ENCODE data around the gene ZNF530.
A peak's percentile ranks its signal among the peaks of the same experiment; 100 is the strongest.

Gene ZNF530

DNA sequence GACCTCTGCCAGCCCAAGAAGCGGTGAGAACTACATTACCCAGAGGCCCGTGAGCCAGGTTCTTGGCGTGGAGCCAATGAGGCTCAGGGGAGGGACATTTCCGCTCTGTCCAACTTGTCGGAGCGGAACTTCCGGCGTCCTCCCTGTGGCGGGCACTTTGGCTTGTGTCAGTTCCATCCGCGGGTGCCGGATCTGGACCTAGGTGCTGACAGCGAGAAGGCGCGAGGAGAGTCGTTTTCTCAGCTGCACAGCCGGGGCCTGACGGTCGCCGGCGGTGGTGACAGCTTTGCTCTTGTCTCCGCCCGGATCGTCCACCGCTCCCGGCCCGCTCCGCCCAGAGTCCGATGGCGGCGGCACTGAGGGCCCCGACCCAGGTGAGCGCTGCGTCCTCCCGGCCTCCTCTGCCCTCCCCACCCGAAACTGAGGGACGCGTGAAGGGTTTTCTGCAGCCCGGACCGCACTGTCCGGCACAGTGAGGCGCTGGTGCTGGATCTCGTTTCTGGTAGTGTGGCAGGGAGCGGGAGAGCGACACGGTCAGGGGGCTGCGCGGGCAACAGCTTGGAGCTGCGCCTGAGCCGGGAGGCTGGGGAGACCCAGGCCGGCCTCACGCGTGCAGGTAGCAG lies at the start of gene ZNF530:
Gene ZNF530 (plus strand): TSS at position 125 of the 623 bp plus-strand sequence. CDS start 4,461 bp downstream, outside the sequence.
- DNase-seq = peak; percentile 90

DNA sequence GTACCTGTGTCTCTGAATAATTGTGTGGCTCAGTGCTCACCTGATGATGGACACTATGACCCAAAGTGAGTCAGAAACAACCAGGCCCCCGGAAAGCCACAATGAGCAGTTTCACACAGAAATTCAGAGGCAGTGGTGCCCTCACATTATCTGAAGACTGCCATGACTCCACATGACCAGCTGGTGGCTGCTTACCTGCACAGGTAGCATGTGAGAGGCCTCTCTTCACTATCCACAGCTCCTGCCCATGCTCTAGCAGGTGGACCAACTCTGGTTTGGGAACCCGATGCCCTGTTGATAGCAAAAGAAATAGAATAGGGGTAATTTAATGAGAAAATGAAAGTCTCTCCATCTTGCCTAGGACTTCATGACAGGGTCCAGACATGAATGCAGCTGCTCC lies 47.3 kb upstream of the ZNF530 start:
- no peak for DNase-seq

DNA sequence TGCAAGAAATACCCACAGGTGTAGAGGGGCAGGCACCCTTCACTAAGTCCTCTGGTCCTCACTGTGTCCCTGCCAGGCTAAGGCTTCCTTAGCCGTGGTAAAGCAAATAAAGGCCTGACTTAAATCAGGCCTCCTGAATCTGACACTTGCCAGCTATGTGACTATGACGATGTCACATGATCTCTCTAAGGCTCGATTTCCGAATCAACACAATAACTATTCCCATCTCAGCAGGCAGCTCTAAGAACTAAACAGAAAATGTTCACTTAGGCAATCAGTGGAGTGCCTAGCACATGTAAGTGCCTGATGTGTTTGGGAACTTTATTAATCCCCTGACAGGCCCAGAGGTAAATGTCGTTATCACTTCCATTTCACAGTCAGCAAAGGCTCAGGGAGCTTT lies 42.0 kb upstream of the ZNF530 start:
- no peak for DNase-seq

DNA sequence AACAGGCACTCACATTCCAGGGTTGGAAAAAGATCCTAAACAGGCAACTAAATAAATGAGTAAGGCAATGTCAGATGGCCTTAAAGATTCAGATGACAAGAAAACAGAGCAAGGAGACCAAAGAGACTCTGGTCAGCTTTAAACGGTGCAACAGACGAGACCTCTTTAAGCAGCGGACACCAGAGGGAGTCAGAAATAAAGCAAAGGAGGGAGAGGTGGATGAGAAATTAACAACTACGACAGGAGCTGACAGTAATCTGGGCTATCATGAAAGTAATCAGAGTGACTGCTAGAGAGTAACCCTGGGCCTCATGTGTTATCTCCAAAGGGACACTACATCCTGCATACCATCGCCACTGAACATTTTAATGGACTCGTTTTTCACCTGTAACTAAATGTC lies 41.2 kb upstream of the ZNF530 start:
- DNase-seq = no peak

DNA sequence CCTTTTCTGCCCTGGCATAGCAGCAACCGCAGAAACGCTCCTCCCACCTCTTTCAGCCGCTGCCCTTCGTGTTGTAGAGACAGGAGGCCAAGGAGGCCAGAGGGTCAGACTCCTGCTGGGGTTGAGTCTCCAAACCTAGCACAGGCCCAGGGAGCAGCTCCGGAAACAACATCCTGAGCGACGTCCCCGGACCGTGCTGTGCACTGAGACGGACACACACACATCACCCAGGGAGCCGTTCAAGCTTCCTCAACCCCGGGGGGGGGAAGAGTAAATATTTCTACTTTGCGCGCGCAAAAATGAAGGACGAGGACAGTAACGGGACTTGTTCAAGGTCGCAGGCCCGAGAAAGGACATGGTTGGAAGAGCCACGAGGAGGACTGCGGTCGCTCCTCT lies 40.7 kb upstream of the ZNF530 start:
- DNase-seq = peak; percentile 3

DNA sequence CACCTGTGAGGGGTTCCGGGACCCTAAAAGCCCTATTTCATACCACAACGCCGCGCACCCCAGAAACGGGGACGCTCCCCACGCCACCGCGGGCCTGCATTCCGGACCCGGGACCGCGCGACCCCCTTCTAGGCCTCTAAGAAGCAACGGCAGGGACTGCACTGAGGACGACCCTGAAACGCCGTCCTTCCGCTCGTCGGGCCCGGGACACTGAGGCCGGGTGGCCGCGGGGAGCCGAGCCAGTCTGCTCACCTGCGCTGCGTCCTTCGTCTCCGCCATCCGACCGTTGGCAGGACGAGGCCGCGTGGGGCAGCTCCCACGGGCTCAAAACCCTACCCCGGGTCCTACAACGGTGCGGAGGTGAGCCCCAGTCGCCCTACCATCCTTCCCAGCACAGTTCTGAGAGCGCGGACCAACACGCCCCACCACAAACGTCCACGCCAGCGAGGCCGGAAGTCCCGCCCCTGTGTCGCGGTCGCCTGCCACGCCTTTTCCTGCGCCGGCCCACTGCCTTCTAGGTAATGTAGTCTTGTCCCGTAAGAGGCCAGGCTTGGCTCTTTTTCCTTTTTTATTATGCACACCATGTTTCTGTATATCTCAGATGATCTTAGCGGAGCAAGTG lies 40.2 kb upstream of the ZNF530 start, which contains the start of gene ZNF550:
Gene ZNF550 (minus strand): TSS at position 460 of the 622 bp plus-strand sequence. CDS start 181 bp downstream, at position 279.
- peak; percentile 91 for DNase-seq

DNA sequence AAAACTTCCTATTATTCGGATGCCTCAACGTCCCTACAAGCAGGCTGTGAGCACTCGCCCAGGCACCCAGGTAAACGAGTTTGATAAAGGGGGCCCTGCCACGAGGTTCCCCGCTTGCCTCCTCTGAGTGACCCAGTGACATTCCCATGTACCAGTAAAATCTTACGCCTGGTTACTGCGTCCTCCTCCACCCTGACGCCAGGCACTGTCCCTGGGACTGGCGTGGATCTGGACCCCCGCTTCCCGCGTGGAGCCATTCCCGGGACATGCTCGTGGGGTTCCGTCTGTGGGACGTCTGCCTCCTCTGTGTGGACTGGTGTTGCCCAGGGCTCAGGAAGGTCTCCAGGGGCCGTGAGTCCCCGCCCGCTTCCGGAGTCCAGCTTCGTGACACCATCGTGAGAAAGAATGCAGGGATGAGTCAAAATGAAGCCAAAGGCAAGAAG lies 39.6 kb upstream of the ZNF530 start:
- DNase-seq = no peak

DNA sequence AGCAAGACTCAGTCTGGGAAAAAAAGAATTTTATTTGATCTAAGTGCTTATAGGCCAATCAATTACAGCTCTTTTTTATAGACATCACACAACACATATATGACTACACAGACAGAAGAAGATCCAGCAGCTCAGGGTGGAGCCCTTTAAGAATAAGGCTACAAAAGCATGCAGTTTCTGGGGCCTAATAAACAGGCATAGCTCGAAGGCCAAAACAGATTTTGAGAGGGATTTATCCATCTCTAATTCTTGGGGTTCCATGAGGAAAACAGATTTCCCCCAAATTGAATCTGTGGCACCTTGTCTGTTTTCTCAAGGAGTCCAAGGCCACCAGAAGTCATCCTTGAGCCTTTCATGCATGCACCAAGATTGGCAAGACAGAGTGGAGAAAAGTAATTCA lies 36.1 kb upstream of the ZNF530 start:
- no peak for DNase-seq

DNA sequence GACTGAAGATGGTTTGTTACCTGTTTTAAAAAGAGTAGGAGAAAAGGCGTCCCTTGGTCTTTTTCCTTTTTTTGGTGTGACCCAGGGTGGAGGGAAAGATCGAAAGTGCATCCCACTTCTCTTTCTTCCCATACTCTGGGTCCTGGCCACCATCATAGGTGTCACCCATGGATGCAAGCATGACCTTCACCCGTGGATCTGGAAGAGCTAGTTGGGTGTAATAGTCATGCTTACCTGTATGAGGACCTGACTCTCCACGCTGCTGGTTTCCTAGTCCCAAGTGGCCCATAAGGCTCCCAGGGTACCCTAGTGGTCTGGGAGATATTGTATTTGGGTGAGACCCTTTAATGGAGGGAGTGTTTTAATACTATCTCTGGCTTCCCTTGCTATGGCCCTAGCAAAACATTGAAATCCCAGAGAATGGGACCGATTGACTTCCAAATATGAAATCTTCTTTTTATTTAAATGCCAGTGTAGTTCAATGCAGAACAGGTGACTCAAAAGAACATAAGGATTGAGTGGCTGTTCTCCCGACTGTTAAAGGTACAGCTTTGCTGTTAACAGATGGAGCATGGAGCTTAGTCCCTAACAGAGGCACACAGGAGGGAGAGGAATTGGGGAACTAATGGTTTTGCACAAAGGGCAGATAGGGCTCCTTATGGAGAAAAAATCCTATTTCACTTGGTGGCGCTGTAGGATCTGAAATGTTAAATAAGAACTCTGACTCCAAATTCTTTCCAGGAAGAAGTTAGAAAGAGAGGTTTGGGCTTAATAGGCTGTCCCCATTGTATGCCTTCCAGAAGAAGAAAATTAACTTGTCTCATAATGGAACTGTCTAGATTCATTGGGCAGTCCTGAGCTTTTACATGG lies 33.1 kb upstream of the ZNF530 start:
- DNase-seq = no peak

DNA sequence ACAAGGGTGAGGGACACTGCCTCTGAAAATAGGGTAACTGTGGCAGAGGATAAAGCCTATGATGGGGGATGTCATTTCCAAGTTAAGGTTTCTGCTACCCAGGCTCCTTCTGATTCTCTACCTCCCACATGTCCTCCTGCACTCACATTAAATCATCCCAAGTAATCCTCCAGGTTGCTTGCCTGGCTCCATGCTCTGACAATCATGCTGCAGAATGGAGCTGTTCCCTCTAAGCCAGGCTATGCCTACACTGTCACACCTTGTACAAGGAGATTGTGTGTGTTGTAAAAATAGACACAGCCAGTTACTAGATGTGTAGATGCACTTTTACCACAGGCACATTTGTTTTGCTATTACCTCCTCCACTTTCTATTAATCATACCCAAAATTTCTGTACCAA lies 29.0 kb upstream of the ZNF530 start:
- no peak for DNase-seq

DNA sequence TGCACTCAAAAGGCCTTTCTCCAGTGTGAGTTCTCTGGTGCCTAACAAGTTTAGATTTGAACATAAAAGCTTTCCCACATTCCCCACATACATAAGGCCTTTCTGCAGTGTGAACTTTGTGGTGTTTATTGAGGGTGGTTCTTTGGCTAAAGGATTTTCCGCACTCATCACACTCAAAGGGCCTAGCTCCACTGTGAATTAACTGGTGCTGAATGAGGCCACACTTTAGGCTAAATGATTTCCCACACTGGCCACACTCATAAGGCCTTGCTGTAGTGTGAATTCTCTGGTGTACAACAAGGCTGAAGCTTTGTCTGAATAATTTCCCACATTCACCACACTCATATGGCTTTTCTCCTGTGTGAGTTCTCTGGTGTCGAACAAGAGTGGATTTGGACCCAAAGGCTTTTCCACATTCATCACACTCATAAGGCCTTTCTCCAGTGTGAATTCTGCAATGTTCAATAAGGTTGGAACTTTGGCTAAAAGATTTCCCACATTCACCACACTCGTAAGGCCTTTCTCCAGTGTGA lies 27.2 kb upstream of the ZNF530 start:
- DNase-seq = no peak

DNA sequence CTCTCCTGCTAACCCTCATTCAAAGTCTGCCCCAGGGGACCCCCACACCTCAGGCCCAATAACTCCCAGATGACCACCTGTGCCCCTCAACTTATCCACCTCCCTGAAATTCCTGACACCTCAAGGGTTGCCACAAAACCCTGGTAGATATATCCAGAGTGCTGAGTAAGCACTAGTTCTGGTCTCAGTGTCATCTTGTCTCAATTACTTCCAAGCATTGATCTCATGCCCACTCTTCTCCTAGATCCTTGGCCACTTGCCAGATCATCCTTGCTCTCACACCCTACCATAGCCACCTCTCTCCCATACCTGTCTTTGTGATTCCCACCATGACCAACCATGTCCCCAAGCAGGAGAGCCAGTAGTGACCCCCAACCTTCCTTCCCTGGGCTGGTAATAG lies 23.0 kb upstream of the ZNF530 start:
- DNase-seq = no peak

DNA sequence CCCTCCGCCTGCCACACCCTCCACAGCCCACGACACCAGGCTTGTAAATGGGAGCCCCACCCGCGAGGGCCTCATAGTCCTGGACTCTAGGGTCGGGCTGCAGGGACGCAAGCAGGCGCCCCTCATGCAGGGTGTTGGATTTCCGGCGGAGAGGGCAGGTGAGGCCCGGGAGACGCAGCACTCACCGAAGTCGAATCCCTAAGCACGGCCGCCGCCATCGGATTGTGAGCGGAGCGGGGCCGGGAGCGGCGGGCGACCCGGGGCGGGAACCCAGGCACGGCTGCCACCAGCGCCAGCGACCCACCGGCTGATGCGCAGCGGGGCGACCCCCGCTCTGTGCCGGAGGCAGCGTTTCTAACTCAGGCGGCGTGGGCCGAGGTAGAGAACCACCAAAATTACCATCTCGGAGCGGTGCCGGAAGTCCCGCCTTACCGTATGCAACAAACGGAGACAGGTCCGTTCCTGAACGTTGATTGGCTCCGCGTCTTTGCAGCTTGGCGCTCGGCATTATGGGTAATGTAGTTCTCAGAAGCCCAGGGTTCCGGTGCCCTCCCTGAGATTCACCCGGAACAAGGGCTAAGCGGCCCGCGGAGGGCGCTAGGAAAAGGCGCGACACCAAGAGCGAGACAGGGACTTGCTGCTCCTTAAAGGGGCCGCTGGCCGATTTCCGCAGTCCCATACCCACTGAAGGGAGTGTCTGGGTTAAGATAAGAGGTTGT lies 21.0 kb upstream of the ZNF530 start, which contains the start of gene ZNF416:
Gene ZNF416 (minus strand): TSS at position 425 of the 719 bp plus-strand sequence. CDS start 207 bp downstream, at position 218.
- peak; percentile 99 for DNase-seq

DNA sequence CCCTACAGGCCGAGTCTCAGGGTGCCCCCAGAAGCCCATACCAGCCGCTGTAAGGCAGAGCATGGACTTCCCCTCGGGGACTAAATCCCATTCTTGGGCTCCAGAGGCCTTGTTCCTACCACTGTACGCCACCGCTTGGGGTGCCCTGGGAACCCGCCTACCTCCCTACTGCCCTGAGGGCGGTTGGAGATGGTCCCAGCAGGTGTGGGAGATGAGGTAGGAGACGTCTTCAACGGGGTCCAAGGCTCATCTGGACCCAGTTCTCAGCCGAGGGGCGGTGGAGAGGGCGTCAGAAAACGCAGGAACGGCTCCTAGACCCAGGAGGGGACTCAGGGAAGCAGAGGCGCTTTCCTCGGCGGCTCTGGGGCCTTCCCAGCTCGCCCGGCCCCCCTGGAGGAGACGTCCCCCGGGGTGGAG lies 16.6 kb upstream of the ZNF530 start:
- no peak for DNase-seq

DNA sequence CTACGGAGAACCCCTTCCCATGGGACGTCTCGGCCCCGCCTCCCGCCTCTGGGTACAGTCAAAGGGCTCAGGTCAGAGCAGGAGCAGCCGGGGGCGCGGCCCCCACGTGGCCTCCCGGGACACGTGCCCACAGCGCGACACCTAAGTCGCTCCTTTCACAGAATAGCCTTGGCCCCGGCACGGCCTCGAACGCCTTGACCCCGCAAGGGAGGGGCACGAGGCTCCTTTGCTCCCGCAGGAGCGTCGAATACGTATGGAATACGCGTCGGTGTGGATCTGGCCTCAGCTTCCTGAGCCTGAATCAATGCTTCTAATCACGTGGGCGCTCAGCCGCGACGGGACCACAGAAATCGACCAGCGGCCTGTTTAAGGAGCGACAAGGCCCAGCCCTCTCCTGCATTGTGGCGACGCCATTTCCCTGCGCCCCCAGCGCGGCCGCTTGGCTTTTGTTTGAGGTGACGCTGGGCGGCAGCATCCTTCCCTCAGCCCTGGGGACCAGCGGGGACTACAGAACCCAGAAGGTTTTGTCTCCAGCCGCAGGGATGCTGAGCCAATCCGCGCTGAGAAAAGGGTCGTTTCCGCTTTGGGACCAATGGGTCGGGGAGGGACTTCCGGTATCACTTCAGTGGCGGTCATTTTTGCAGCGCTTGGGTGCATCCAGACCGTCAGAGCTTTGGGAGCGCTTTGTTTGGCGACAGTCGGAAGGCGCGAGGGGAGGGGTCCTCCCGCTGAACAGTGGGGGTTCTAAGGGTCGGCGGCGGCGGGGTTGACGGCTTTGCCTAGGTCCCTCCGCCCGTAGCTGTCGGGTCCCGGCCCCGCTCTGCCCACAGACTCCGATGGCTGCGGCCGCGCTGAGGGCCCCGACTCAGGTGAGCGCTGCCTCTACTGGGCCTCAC lies 15.9 kb upstream of the ZNF530 start, which contains the start of gene ZIK1:
Gene ZIK1 (plus strand): TSS at position 625 of the 896 bp plus-strand sequence. CDS start 212 bp downstream, at position 837.
- peak; percentile 94 for DNase-seq

DNA sequence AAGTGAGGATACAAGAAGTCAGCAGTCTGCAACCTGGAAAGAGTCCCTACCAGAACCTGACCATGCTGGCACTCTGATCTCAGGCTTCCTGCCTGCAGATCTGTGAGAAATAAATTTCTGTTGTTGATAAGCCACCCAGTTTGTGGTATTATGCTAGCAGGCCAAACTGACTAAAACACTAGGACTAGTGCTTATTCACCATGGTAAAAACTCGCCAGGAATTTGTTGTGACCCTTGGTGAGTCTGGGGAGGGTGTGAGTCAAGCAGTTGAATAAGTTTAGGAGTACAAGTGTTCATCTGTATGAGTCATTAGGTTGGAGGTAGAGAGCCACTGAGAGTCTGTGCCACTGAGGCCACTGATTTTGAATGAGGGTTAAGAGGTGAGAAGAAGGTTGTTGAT lies 12.2 kb upstream of the ZNF530 start:
- DNase-seq = no peak

DNA sequence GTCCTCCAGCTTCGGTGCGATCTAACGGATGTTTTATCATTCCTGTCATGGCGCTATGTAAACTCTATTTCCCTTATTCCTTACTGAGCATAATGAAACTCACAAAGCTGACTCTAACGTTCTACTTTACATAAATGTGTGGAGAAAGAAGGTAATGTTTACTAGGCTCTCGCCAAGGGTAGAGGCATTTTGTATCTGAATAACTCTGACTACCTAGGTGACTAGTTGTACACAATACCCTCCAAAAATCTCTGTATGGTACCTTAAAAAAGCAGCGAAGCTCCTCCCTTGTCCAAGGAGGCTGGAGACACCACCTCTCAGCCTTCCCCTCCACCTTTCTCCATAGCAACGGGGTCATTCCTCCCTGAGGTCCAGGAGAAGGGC lies 316 bp upstream of the ZNF530 start:
- no peak for DNase-seq

DNA sequence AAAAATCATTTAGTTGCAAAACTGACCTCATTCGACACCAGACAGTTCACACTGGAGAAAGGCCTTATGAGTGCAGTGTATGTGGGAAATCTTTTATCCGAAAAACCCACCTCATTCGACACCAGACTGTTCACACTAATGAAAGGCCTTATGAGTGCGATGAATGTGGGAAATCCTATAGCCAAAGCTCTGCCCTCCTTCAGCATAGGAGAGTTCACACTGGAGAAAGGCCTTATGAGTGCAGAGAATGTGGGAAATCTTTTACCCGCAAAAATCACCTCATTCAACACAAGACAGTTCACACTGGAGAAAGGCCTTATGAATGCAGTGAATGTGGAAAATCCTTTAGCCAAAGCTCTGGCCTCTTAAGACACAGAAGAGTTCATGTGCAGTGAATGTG lies 7.2 kb downstream of the ZNF530 start:
- DNase-seq = no peak

DNA sequence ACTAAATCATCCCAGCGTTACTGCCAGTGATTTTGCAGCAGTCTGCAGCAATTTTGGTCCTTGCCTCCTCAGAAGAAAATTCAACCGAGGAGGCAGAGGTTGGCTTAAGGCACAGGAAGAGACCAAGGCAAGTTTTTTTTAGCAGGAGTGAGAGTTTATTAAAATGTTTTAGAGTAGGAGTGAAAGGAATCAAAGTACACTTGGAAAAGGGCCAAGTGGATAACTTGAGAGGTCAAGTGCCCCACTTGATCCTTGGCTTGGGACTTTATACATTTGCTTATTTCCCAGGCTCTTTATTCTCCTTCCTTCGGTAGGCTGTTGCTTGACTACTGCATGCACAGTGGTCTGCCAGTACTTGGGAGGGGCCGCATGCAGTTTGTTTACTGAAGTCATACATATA lies 11.4 kb downstream of the ZNF530 start:
- DNase-seq = no peak

DNA sequence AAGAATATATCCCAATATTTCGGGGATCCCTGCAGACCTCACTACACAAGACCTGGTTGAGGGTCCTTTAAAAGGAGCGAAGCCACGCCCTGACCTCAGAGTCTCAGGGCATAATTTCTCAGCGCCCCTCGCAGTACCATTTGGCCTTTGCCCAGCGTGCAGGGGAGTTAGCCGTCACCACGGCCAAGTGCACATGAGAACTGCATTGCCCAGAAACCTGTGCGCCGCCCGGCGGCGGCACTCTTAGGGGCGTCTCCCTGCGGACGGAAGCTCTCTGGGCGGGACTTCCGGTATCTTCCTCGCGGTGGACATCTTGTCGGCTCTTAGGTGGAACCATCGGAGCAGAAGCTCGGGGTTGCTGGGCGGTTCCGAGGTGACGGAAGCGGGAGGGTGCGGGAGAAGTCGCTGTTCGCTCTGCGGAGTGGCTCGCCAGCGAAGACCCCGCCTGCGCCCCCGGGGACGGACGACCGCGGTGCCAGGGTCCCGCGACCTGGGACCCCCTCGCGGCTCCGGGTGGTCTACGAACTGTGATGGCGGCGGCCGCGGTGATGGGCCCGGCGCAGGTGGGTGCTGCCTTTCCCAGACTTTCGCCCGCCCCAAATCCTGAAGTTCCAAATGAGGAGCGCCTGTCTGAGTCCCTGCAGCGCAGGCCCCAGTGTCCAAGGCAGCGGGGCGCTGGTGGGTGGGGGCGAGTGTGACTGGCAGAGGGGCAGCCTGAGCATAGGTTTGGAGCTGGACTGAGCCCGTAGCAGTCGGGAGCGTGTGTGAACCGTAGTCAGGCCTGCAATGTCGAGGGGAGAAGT lies 14.5 kb downstream of the ZNF530 start, which contains the start of gene ZNF134:
Gene ZNF134 (plus strand): TSS at position 302 of the 803 bp plus-strand sequence. CDS start 5,227 bp downstream, outside the sequence.
- DNase-seq = peak; percentile 92
